Sigmoid colon (tissue), 4 donors: ENCODE results near the gene GMNN.

Experiments
- CTCF ChIP-seq, 4 experiments: fragments of 450-650 bp in 3 of 4; fragments of 200-600 bp in 1 of 4; IDR thresholded peaks; one replicate each; pipeline ENCODE4 v1.5.1; 2016 to 2019; ENCODE audit warnings: antibody characterized with exemption in 4 of 4, mild to moderate bottlenecking in 3 of 4, moderate library complexity in 2 of 4
- POLR2A ChIP-seq, 2 donors: fragments of 450-650 bp; IDR thresholded peaks; one replicate each; pipeline ENCODE4 v1.6.1; 2016; ENCODE audit warnings: antibody characterized with exemption in 2 of 2, mild to moderate bottlenecking in 2 of 2, moderate library complexity in 2 of 2
- POLR2AphosphoS5 ChIP-seq, 4 donors: sonication (generic); formaldehyde crosslinking; IDR thresholded peaks; one replicate each; pipeline ENCODE4 v1.6.1; 2017; ENCODE audit warnings: antibody characterized with exemption in 4 of 4

DNA sequence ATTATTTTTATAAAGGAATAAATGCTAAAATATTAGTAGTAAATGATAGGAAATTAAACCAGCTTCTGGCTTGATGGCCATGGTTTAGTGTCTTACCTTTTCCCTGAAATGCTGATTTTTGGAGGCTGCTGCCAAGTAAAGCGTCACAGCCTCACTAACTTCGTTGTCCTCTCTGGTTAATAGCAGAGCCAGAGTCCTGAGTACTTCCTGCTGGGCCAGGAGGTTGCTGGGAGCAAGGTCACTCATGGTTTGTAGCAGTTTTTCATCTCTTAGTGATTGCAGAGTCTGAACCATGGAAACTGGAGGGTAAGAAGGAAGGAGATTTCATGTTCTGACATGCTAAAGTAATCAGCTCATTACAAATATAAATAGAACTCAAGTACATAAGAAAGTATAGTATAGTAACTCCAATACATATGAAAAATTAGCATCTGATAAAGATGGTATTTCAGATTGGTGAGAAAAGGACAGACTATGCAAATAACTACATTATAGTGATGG is 50.4 kb downstream of the GMNN start:
- no peak for TF ChIP-seq CTCF (IDR thresholded peaks at IDR 0.05)
- TF ChIP-seq POLR2A (IDR thresholded peaks at IDR 0.05), result no peak
- TF ChIP-seq POLR2AphosphoS5 (IDR thresholded peaks at IDR 0.05), result no peak
